Gastroesophageal sphincter (tissue), 3 donors: ENCODE results near the gene RDH12.

Experiments
- CTCF ChIP-seq, 4 experiments: fragments of 200-600 bp in 2 of 4; fragments of 450-650 bp in 2 of 4; sonication (generic) in 1 of 4; IDR thresholded peaks; one replicate each; pipeline ENCODE4 v1.5.1; 2017 to 2019; ENCODE audit warnings: antibody characterized with exemption in 4 of 4, mild to moderate bottlenecking in 2 of 4, moderate library complexity in 2 of 4
- EP300 ChIP-seq: sonication (generic); formaldehyde crosslinking; IDR thresholded peaks from one replicate; pipeline ENCODE4 v1.6.1; 2017; ENCODE audit warnings: antibody characterized with exemption, mild to moderate bottlenecking
- POLR2A ChIP-seq, 2 donors: fragments of 450-650 bp; IDR thresholded peaks; one replicate each; pipeline ENCODE4 v1.6.1; 2017; ENCODE audit warnings: antibody characterized with exemption in 2 of 2, mild to moderate bottlenecking in 2 of 2, moderate library complexity in 1 of 2
- POLR2AphosphoS5 ChIP-seq: sonication (generic); formaldehyde crosslinking; IDR thresholded peaks from one replicate; pipeline ENCODE4 v1.6.1; 2017; ENCODE audit warnings: antibody characterized with exemption

- no peak for TF ChIP-seq CTCF (IDR thresholded peaks at IDR 0.05)
- TF ChIP-seq EP300: no peak
- no peak for TF ChIP-seq POLR2A (IDR thresholded peaks at IDR 0.05)
- no peak for TF ChIP-seq POLR2AphosphoS5
Observed at GRCh38 chr14:67746927-67747326, 45.2 kb downstream of the RDH12 start.
